Left lung (tissue), 10 donors: ENCODE results near the gene CREBBP. TPM values are rescaled to one million over a fixed set of nuclear protein-coding genes. Genes with fewer than 3 reads are reported as not detected.

Experiments
- ATAC-seq: fragments of 200-7000 bp; cut with Tn5 transposase; one replicate; pipeline ENCODE4 v1.9.1; 2020; ENCODE audit warnings: moderate library complexity
- DNase-seq, 4 donors: peaks; one replicate each; pipeline ENCODE4 v3.0.0-alpha.2; 2013 to 2020
- H3K27ac ChIP-seq, 2 donors: fragments of 200-600 bp; sonication (generic) in 1 of 2; one replicate each; pipeline versions ENCODE4 v1.5.0 to v1.8.0; 2020 to 2021
- H3K27me3 ChIP-seq, 2 donors: fragments of 200-600 bp; sonication (generic) in 1 of 2; one replicate each; pipeline versions ENCODE4 v1.5.0 to v1.8.0; 2020 to 2021
- H3K36me3 ChIP-seq, 2 donors: fragments of 200-600 bp; sonication (generic) in 1 of 2; one replicate each; pipeline versions ENCODE4 v1.5.0 to v1.8.0; 2020 to 2021
- H3K4me1 ChIP-seq, 2 donors: fragments of 200-600 bp; one replicate each; pipeline ENCODE4 v1.8.0; 2021
- H3K4me3 ChIP-seq, 2 donors: fragments of 200-600 bp; sonication (generic) in 1 of 2; one replicate each; pipeline versions ENCODE4 v1.5.0 to v1.8.0; 2020 to 2021; ENCODE audit warnings: mild to moderate bottlenecking in 1 of 2
- H3K9me3 ChIP-seq, 2 donors: fragments of 200-600 bp; sonication (generic) in 1 of 2; one replicate each; pipeline versions ENCODE4 v1.5.0 to v1.8.0; 2020 to 2021
- CTCF ChIP-seq, 2 donors: fragments of 200-600 bp; sonication (generic) in 1 of 2; IDR thresholded peaks; one replicate each; pipeline versions ENCODE4 v1.5.0 to v1.8.0; 2021; ENCODE audit warnings: antibody characterized with exemption in 2 of 2
- intact Hi-C, 2 donors: fragments of 100-400 bp; cut with DNase I; formaldehyde crosslinking; loops; one replicate each; pipeline versions ENCODE4 v1.11.2 to v1.14.2; 2022
- polyA plus RNA-seq, 6 donors: library from polyadenylated mRNA; unstranded; fragments of 120-200 nt; gene quantifications; one replicate each; pipeline ENCODE4 v1.2.1, GENCODE V29; 2013; ENCODE audit not compliant: insufficient read length in 6 of 6
- total RNA-seq, 2 donors: library from RNA; stranded (reverse); fragmentation: NEBNext Ultra II Directional; extraction: Animal tissue kit (Norgen Biotek cat#: 25700); gene quantifications; one replicate each; pipeline ENCODE4 v1.2.1, GENCODE V29; 2021
- donor health status: DM: no; HTN: yes; CAD: no.
- donor health status: DM: no; HTN: no; CAD: no.

Gene CREBBP
- total and polyA plus RNA-seq, 8 donors: 48.3 to 112 (median 104) TPM

GRCh38 chr16:3769013-3769412 is 111.5 kb downstream of the CREBBP start:
- DNase-seq (no peak), ATAC-seq (no peak)
- peaks cover 7 to 96% of the 10 kb centered on the region in 2 donors for H3K36me3 ChIP-seq
- no peak overlapping the region for H3K27ac ChIP-seq
- peaks cover 0 to 12% of the 10 kb centered on the region in 2 donors for H3K4me1 ChIP-seq
- H3K4me3 ChIP-seq: no peak overlapping the region
- no peak for TF ChIP-seq CTCF (IDR thresholded peaks at IDR 0.05)
- H3K9me3 ChIP-seq: no peaks in the 10 kb centered on the region
- intact Hi-C loops: no loop called here
- H3K27me3 ChIP-seq: no peaks in the 10 kb centered on the region

GRCh38 chr16:3767333-3767986 is 113.1 kb downstream of the CREBBP start:
- H3K4me1 ChIP-seq: peaks cover 0 to 6% of the 10 kb centered on the region in 2 donors
- no peak overlapping the region for H3K4me3 ChIP-seq
- H3K36me3 ChIP-seq: peaks cover 7 to 96% of the 10 kb centered on the region in 2 donors
- H3K27me3 ChIP-seq: no peaks in the 10 kb centered on the region
- no peak for DNase-seq
- ATAC-seq: no peak
- H3K27ac ChIP-seq: no peak overlapping the region
- intact Hi-C loops: no loop called here
- TF ChIP-seq CTCF (IDR thresholded peaks at IDR 0.05): no peak
- H3K9me3 ChIP-seq: no peaks in the 10 kb centered on the region

- Histone ChIP-seq H3K4me3 (no peak overlapping the region), H3K27me3 (no peaks in the 10 kb centered on the region), H3K4me1 (no peaks in the 10 kb centered on the region), H3K9me3 (no peaks in the 10 kb centered on the region), H3K36me3 (peaks cover 7 to 99% of the 10 kb centered on the region in 2 donors), H3K27ac (no peak overlapping the region)
- DNase-seq: no peak
- no peak for ATAC-seq
- intact Hi-C loops: no loop called here
- no peak for TF ChIP-seq CTCF (IDR thresholded peaks at IDR 0.05)
These were observed 114.3 kb downstream of the CREBBP start for GRCh38 chr16:3766177-3766576.

- intact Hi-C loops: no loop called here
- Histone ChIP-seq H3K27ac (no peak overlapping the region), H3K4me1 (no peaks in the 10 kb centered on the region), H3K4me3 (no peak overlapping the region), H3K9me3 (no peaks in the 10 kb centered on the region), H3K27me3 (no peaks in the 10 kb centered on the region), H3K36me3 (peaks cover 7 to 97% of the 10 kb centered on the region in 2 donors)
- DNase-seq: no peak
- TF ChIP-seq CTCF (IDR thresholded peaks at IDR 0.05): no peak
- ATAC-seq: no peak
These were observed 116.1 kb downstream of the CREBBP start for GRCh38 chr16:3764409-3764808.

GRCh38 chr16:3762107-3762750 is 118.3 kb downstream of the CREBBP start:
- no peak for ATAC-seq
- H3K9me3 ChIP-seq: no peaks in the 10 kb centered on the region
- no peak for DNase-seq
- H3K4me3 ChIP-seq: no peak overlapping the region
- no peaks in the 10 kb centered on the region for H3K4me1 ChIP-seq
- no peak overlapping the region for H3K27ac ChIP-seq
- intact Hi-C loops: no loop called here
- no peak for TF ChIP-seq CTCF (IDR thresholded peaks at IDR 0.05)
- peaks cover under 1 to 97% of the 10 kb centered on the region in 2 donors for H3K36me3 ChIP-seq
- H3K27me3 ChIP-seq: no peaks in the 10 kb centered on the region
